NCI-H526 (cell line): ENCODE data around the gene CSF3.

Source experiments
- DNase-seq, 2 experiments: peaks; one replicate each; lab custom pipeline; 2025; lab: John Stamatoyannopoulos, UW

Gene CSF3

GRCh38 chr17:40061609-40062038, 46.4 kb downstream of the CSF3 start:
- DNase-seq = peak in 1 of 2 experiments; percentile 10

- DNase-seq = peak in 1 of 2 experiments; percentile 85
Measured at GRCh38 chr17:40062329-40063186, 47.3 kb downstream of the CSF3 start, which contains the start of gene THRA. TSS of gene THRA (plus strand) at chr17:40062965. CDS start at chr17:40074489, 11,524 bp downstream.

GRCh38 chr17:40063187-40063771, 48.0 kb downstream of the CSF3 start:
- peak in 1 of 2 experiments; percentile 68 for DNase-seq

- DNase-seq = peak in 1 of 2 experiments; percentile 19
Measured at GRCh38 chr17:40063901-40064531, 48.8 kb downstream of the CSF3 start.

GRCh38 chr17:40064971-40065768, 49.9 kb downstream of the CSF3 start:
- peak in 1 of 2 experiments; percentile 26 for DNase-seq

GRCh38 chr17:40065769-40066510, 50.7 kb downstream of the CSF3 start:
- DNase-seq = no peak
